ENCODE data around the gene PACSIN1.

Gene PACSIN1

GRCh38 chr6:34511915-34512737, 46.2 kb downstream of the PACSIN1 start:
- no peak overlapping the region for H3K27ac ChIP-seq
- H3K9me3 ChIP-seq: peaks cover 10% of the 10 kb centered on the region; the same call in 1 of the 2 replicates
- H3K4me3 ChIP-seq: no peak overlapping the region
- no peak overlapping the region for H3K4me2 ChIP-seq
- no peak overlapping the region for H3K9ac ChIP-seq
- no peaks in the 10 kb centered on the region for H4K20me1 ChIP-seq
- 0 out of 2 replicates have a peak, but pooled peaks cover 5% of the 10 kb centered on the region for H3K4me1 ChIP-seq
- no peaks in the 10 kb centered on the region for H3K36me3 ChIP-seq
- TF ChIP-seq Cebpa-rat (IDR thresholded peaks at IDR 0.05): no peak
- H3K27me3 ChIP-seq: no peaks in the 10 kb centered on the region

- 0 out of 2 replicates have a peak, but pooled peaks cover 5% of the 10 kb centered on the region for H3K4me1 ChIP-seq
- TF ChIP-seq Cebpa-rat (IDR thresholded peaks at IDR 0.05): no peak
- peaks cover 10% of the 10 kb centered on the region; the same call in 1 of the 2 replicates for H3K9me3 ChIP-seq
- H3K4me2 ChIP-seq: no peak overlapping the region
- H3K36me3 ChIP-seq: no peaks in the 10 kb centered on the region
- H3K9ac ChIP-seq: no peak overlapping the region
- H3K27me3 ChIP-seq: no peaks in the 10 kb centered on the region
- no peaks in the 10 kb centered on the region for H4K20me1 ChIP-seq
- H3K4me3 ChIP-seq: no peak overlapping the region
- H3K27ac ChIP-seq: no peak overlapping the region
Measured at GRCh38 chr6:34512738-34513115, 46.9 kb downstream of the PACSIN1 start.

GRCh38 chr6:34513646-34514045, 47.8 kb downstream of the PACSIN1 start:
- Histone ChIP-seq H3K9ac (no peak overlapping the region), H4K20me1 (no peaks in the 10 kb centered on the region), H3K27ac (no peak overlapping the region), H3K36me3 (no peaks in the 10 kb centered on the region), H3K9me3 (peaks cover 10% of the 10 kb centered on the region; the same call in 1 of the 2 replicates), H3K27me3 (no peaks in the 10 kb centered on the region), H3K4me3 (no peak overlapping the region), H3K4me2 (no peak overlapping the region), H3K4me1 (0 out of 2 replicates have a peak, but pooled peaks cover 5% of the 10 kb centered on the region)
- no peak for TF ChIP-seq Cebpa-rat (IDR thresholded peaks at IDR 0.05)

- Histone ChIP-seq H3K9me3 (peaks cover 10% of the 10 kb centered on the region; the same call in 1 of the 2 replicates), H3K27ac (no peak overlapping the region), H3K4me3 (no peak overlapping the region), H3K4me1 (0 out of 2 replicates have a peak, but pooled peaks cover 5% of the 10 kb centered on the region), H3K4me2 (no peak overlapping the region), H3K27me3 (no peaks in the 10 kb centered on the region), H4K20me1 (no peaks in the 10 kb centered on the region), H3K36me3 (no peaks in the 10 kb centered on the region), H3K9ac (no peak overlapping the region)
- TF ChIP-seq Cebpa-rat (IDR thresholded peaks at IDR 0.05): no peak
Measured at GRCh38 chr6:34514112-34514511, 48.2 kb downstream of the PACSIN1 start.

GRCh38 chr6:34514593-34515472, 49.0 kb downstream of the PACSIN1 start:
- no peaks in the 10 kb centered on the region for H3K36me3 ChIP-seq
- no peak overlapping the region for H3K4me2 ChIP-seq
- no peak for TF ChIP-seq Cebpa-rat (IDR thresholded peaks at IDR 0.05)
- 0 out of 2 replicates have a peak, but pooled peaks cover 5% of the 10 kb centered on the region for H3K4me1 ChIP-seq
- no peaks in the 10 kb centered on the region for H3K27me3 ChIP-seq
- no peak overlapping the region for H3K9ac ChIP-seq
- H3K4me3 ChIP-seq: no peak overlapping the region
- H4K20me1 ChIP-seq: no peaks in the 10 kb centered on the region
- H3K27ac ChIP-seq: no peak overlapping the region
- H3K9me3 ChIP-seq: peaks cover 5% of the 10 kb centered on the region; the same call in 1 of the 2 replicates

GRCh38 chr6:34515473-34516387, 49.9 kb downstream of the PACSIN1 start:
- H3K9me3 ChIP-seq: no peaks in the 10 kb centered on the region
- H3K4me1 ChIP-seq: 0 out of 2 replicates have a peak, but pooled peaks cover 5% of the 10 kb centered on the region
- H3K27me3 ChIP-seq: no peaks in the 10 kb centered on the region
- H3K9ac ChIP-seq: no peak overlapping the region
- H3K4me3 ChIP-seq: no peak overlapping the region
- no peak for TF ChIP-seq Cebpa-rat (IDR thresholded peaks at IDR 0.05)
- no peak overlapping the region for H3K4me2 ChIP-seq
- no peaks in the 10 kb centered on the region for H4K20me1 ChIP-seq
- H3K36me3 ChIP-seq: no peaks in the 10 kb centered on the region
- H3K27ac ChIP-seq: no peak overlapping the region

GRCh38 chr6:34516391-34517324, 50.8 kb downstream of the PACSIN1 start:
- H3K27me3 ChIP-seq: no peaks in the 10 kb centered on the region
- H3K4me2 ChIP-seq: no peak overlapping the region
- no peaks in the 10 kb centered on the region for H3K36me3 ChIP-seq
- no peak overlapping the region for H3K9ac ChIP-seq
- H3K27ac ChIP-seq: no peak overlapping the region
- no peak for TF ChIP-seq Cebpa-rat (IDR thresholded peaks at IDR 0.05)
- H3K9me3 ChIP-seq: no peaks in the 10 kb centered on the region
- H3K4me3 ChIP-seq: no peak overlapping the region
- 0 out of 2 replicates have a peak, but pooled peaks cover 5% of the 10 kb centered on the region for H3K4me1 ChIP-seq
- H4K20me1 ChIP-seq: no peaks in the 10 kb centered on the region

GRCh38 chr6:34517461-34517881, 51.6 kb downstream of the PACSIN1 start:
- no peaks in the 10 kb centered on the region for H3K9me3 ChIP-seq
- no peaks in the 10 kb centered on the region for H3K27me3 ChIP-seq
- H3K4me2 ChIP-seq: no peak overlapping the region
- no peaks in the 10 kb centered on the region for H4K20me1 ChIP-seq
- no peak overlapping the region for H3K4me3 ChIP-seq
- 0 out of 2 replicates have a peak, but pooled peaks cover 5% of the 10 kb centered on the region for H3K4me1 ChIP-seq
- H3K36me3 ChIP-seq: no peaks in the 10 kb centered on the region
- H3K9ac ChIP-seq: no peak overlapping the region
- TF ChIP-seq Cebpa-rat (IDR thresholded peaks at IDR 0.05): no peak
- no peak overlapping the region for H3K27ac ChIP-seq

Measured in BLaER1 (cell line).